Measurements from ENCODE around the gene NDE1.
"Not testable (repeated sequence)": the region's sequence is repeated elsewhere in the genome, so short reads cannot be mapped to it uniquely, and the experiment has no call there.

The NDE1 gene

GRCh38 chr16:15705064-15705565 lies 55.1 kb downstream of the NDE1 start:
- no peak for TF ChIP-seq POLR2A (IDR thresholded peaks at IDR 0.05; ENCODE audit: low read depth, low read length)
- DNase-seq (ENCODE audit: insufficient read length, low spot score) (no peak), FAIRE-seq (no peak)

GRCh38 chr16:15707332-15707731 lies 57.3 kb downstream of the NDE1 start:
- TF ChIP-seq POLR2A (IDR thresholded peaks at IDR 0.05; ENCODE audit: low read depth, low read length) = no peak

GRCh38 chr16:15708096-15708495 lies 58.1 kb downstream of the NDE1 start:
- FAIRE-seq = no peak
- TF ChIP-seq POLR2A (IDR thresholded peaks at IDR 0.05; ENCODE audit: low read depth, low read length) = no peak
- DNase-seq (ENCODE audit: insufficient read length, low spot score) = no peak

More at GRCh38 chr16:15707332-15707731, 57.3 kb downstream of the NDE1 start:
- no peak for FAIRE-seq
- DNase-seq (ENCODE audit: insufficient read length, low spot score) = no peak

- DNase-seq (ENCODE audit: insufficient read length, low spot score) = no peak
- no peak for TF ChIP-seq POLR2A (IDR thresholded peaks at IDR 0.05; ENCODE audit: low read depth, low read length)
- FAIRE-seq = no peak
Observed at GRCh38 chr16:15708997-15709396, 59.0 kb downstream of the NDE1 start.

GRCh38 chr16:15714393-15715172 lies 64.5 kb downstream of the NDE1 start:
- TF ChIP-seq POLR2A (IDR thresholded peaks at IDR 0.05; ENCODE audit: low read depth, low read length) = no peak
- no peak for DNase-seq (ENCODE audit: insufficient read length, low spot score)

GRCh38 chr16:15715221-15715620 lies 65.2 kb downstream of the NDE1 start:
- FAIRE-seq (no peak), DNase-seq (ENCODE audit: insufficient read length, low spot score) (no peak)
- no peak for TF ChIP-seq POLR2A (IDR thresholded peaks at IDR 0.05; ENCODE audit: low read depth, low read length)

More at GRCh38 chr16:15714393-15715172, 64.5 kb downstream of the NDE1 start:
- no peak for FAIRE-seq

- TF ChIP-seq POLR2A (IDR thresholded peaks at IDR 0.05; ENCODE audit: low read depth, low read length) = no peak
- no peak for DNase-seq (ENCODE audit: insufficient read length, low spot score)
- no peak for FAIRE-seq
Observed at GRCh38 chr16:15716694-15717447, 66.8 kb downstream of the NDE1 start.

- FAIRE-seq (no peak), DNase-seq (ENCODE audit: insufficient read length, low spot score) (no peak)
- no peak for TF ChIP-seq POLR2A (IDR thresholded peaks at IDR 0.05; ENCODE audit: low read depth, low read length)
Observed at GRCh38 chr16:15721018-15721417, 71.0 kb downstream of the NDE1 start.

GRCh38 chr16:15723808-15724207 lies 73.8 kb downstream of the NDE1 start:
- FAIRE-seq = no peak
- no peak for TF ChIP-seq POLR2A (IDR thresholded peaks at IDR 0.05; ENCODE audit: low read depth, low read length)
- no peak for DNase-seq (ENCODE audit: insufficient read length, low spot score)

- no peak for DNase-seq (ENCODE audit: insufficient read length, low spot score)
- TF ChIP-seq POLR2A (IDR thresholded peaks at IDR 0.05; ENCODE audit: low read depth, low read length) = no peak
- FAIRE-seq = no peak
Observed at GRCh38 chr16:15725641-15726240, 75.7 kb downstream of the NDE1 start.

- FAIRE-seq (no peak), DNase-seq (ENCODE audit: insufficient read length, low spot score) (no peak)
- TF ChIP-seq POLR2A (IDR thresholded peaks at IDR 0.05; ENCODE audit: low read depth, low read length) = no peak
Observed at GRCh38 chr16:15726715-15727114, 76.7 kb downstream of the NDE1 start.

GRCh38 chr16:15727697-15728096 lies 77.7 kb downstream of the NDE1 start:
- FAIRE-seq; DNase-seq (ENCODE audit: insufficient read length, low spot score): not testable (repeated sequence)

- FAIRE-seq = no peak
Observed at GRCh38 chr16:15729152-15729551, 79.1 kb downstream of the NDE1 start.

GRCh38 chr16:15732416-15732815 lies 82.4 kb downstream of the NDE1 start:
- DNase-seq (ENCODE audit: insufficient read length, low spot score) (no peak), FAIRE-seq (no peak)
- TF ChIP-seq POLR2A (IDR thresholded peaks at IDR 0.05; ENCODE audit: low read depth, low read length) = no peak

More at GRCh38 chr16:15729152-15729551, 79.1 kb downstream of the NDE1 start:
- DNase-seq (ENCODE audit: insufficient read length, low spot score) = no peak
- no peak for TF ChIP-seq POLR2A (IDR thresholded peaks at IDR 0.05; ENCODE audit: low read depth, low read length)

All from H54 (cell line).